Testis (tissue), 3 donors: ENCODE results near the gene SLC26A9. TPM values are rescaled to one million over a fixed set of nuclear protein-coding genes. Genes with fewer than 3 reads are reported as not detected.

Experiments used
- DNase-seq: peaks from one replicate; pipeline ENCODE4 v3.0.0-alpha.2; 2019
- H3K27ac ChIP-seq, 2 donors: fragments of 200-600 bp; sonication (generic); one replicate each; pipeline ENCODE4 v1.5.1; 2019
- H3K27me3 ChIP-seq: fragments of 200-600 bp; sonication (generic); one replicate; pipeline ENCODE4 v1.5.1; 2019
- H3K36me3 ChIP-seq: fragments of 200-600 bp; sonication (generic); one replicate; pipeline ENCODE4 v1.5.1; 2017; ENCODE audit warnings: low read depth; ENCODE audit errors: missing control alignments
- H3K4me1 ChIP-seq: fragments of 200-600 bp; sonication (generic); one replicate; pipeline ENCODE4 v1.5.1; 2019
- H3K4me3 ChIP-seq, 2 donors: fragments of 200-600 bp; sonication (generic); one replicate each; pipeline ENCODE4 v1.5.1; 2017 to 2019
- H3K9me3 ChIP-seq: fragments of 200-600 bp; sonication (generic); one replicate; pipeline ENCODE4 v1.5.1; 2017
- CTCF ChIP-seq, 3 experiments: fragments of 450-650 bp in 2 of 3; fragments of 200-600 bp in 1 of 3; sonication (generic) in 1 of 3; IDR thresholded peaks; one replicate each; pipeline ENCODE4 v1.5.1; 2016 to 2019; ENCODE audit warnings: antibody characterized with exemption in 3 of 3, mild to moderate bottlenecking in 2 of 3, moderate library complexity in 1 of 3
- POLR2A ChIP-seq: fragments of 450-650 bp; IDR thresholded peaks from one replicate; pipeline ENCODE4 v1.6.1; 2017; ENCODE audit warnings: antibody characterized with exemption, mild to moderate bottlenecking, moderate library complexity
- WGBS, 2 donors: methylation state at CpG; one replicate each; pipeline ENCODE4 v1.1.5; 2018; 5-methylcytosine and 5-hydroxymethylcytosine counted together
- intact Hi-C: fragments of 100-400 bp; cut with DNase I; formaldehyde crosslinking; loops from one replicate; pipeline ENCODE4 v1.15.1; 2023; ENCODE audit warnings: low total_unique reads
- polyA plus RNA-seq: library from polyadenylated mRNA; stranded (reverse); fragments of 350-450 nt; fragmentation: Illumina TruSeq; extraction: RNeasy Lipid Tissue Mini Kit (QIAGEN cat#74804); gene quantifications from one replicate; pipeline ENCODE4 v1.2.3, GENCODE V29; 2014; ENCODE audit warnings: low read depth, low replicate concordance; ENCODE audit not compliant: insufficient read depth
- total RNA-seq, 2 donors: library from RNA; depleted of rRNA; stranded (reverse); fragments of >200 nt; gene quantifications; one replicate each; pipeline ENCODE4 v1.2.3, GENCODE V29; 2016

SLC26A9 gene
- total and polyA plus RNA-seq, 3 donors from 2014 or later, result 0.24 to 0.43 (median 0.26) TPM

- no peaks in the 10 kb centered on the region for H3K9me3 ChIP-seq
- peaks cover 7% of the 10 kb centered on the region for H3K4me1 ChIP-seq
- TF ChIP-seq POLR2A (no peak), CTCF (IDR thresholded peaks at IDR 0.05) (no peak)
- H3K27ac ChIP-seq, result no peak overlapping the region
- no peak for DNase-seq
- intact Hi-C loops, result no loop called here
- H3K36me3 ChIP-seq, result no peaks in the 10 kb centered on the region
- 86 to 100% methylated on average over 1 of the region's 1 CpG for WGBS, 2 donors
- H3K27me3 ChIP-seq, result no peaks in the 10 kb centered on the region
- no peak overlapping the region for H3K4me3 ChIP-seq
Observed at GRCh38 chr1:205949753-205950152, 6.5 kb upstream of the SLC26A9 start.

DNA sequence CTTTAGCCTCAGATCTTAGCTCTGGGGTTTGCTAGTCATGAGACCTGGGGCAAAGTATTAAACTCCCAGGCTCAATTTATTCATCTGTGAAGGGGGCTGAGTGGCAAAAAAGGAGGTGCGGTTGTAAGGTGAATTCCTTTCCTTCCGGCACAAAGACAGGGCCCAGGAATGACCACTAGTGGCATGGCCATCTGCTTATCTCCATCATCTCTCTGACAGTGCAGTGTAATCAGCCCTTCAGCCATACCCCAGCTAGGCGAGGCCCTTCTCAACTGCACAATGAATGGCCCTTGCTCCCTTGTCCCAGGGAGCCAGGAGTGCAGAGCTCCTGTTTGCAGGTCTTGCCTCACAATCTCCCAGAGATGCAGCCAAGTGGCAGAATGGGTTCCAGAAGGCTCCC lies 5.6 kb upstream of the SLC26A9 start:
- TF ChIP-seq CTCF (IDR thresholded peaks at IDR 0.05) (no peak), POLR2A (no peak)
- no peak for DNase-seq

GRCh38 chr1:205948039-205948438 lies 4.8 kb upstream of the SLC26A9 start:
- H3K4me3 ChIP-seq, result no peak overlapping the region

More for the DNA sequence above, 5.6 kb upstream of the SLC26A9 start:
- Histone ChIP-seq H3K4me1 (peaks cover 7% of the 10 kb centered on the region), H3K4me3 (no peak overlapping the region), H3K36me3 (no peaks in the 10 kb centered on the region), H3K9me3 (no peaks in the 10 kb centered on the region), H3K27me3 (no peaks in the 10 kb centered on the region), H3K27ac (no peak overlapping the region)
- WGBS, 2 donors, result 95% methylated on average over 3 of the region's 3 CpGs; no CpG with 5 or more reads in 1 of the 2 donors
- intact Hi-C loops, result no loop called here

GRCh38 chr1:205947024-205947423 lies 3.8 kb upstream of the SLC26A9 start:
- no peaks in the 10 kb centered on the region for H3K36me3 ChIP-seq
- intact Hi-C loops, result no loop called here
- no peak overlapping the region for H3K4me3 ChIP-seq
- H3K4me1 ChIP-seq, result peaks cover 7% of the 10 kb centered on the region
- H3K27me3 ChIP-seq, result no peaks in the 10 kb centered on the region
- DNase-seq, result no peak
- TF ChIP-seq POLR2A (no peak), CTCF (IDR thresholded peaks at IDR 0.05) (no peak)
- whole genome bisulfite sequencing, 2 donors, result 81 to 88% methylated on average over 3 to 4 of the region's 4 CpGs
- no peak overlapping the region for H3K27ac ChIP-seq
- H3K9me3 ChIP-seq, result no peaks in the 10 kb centered on the region

More at GRCh38 chr1:205948039-205948438, 4.8 kb upstream of the SLC26A9 start:
- TF ChIP-seq CTCF (IDR thresholded peaks at IDR 0.05), result no peak
- no peak for TF ChIP-seq POLR2A
- Histone ChIP-seq H3K4me1 (peaks cover 7% of the 10 kb centered on the region), H3K36me3 (no peaks in the 10 kb centered on the region), H3K9me3 (no peaks in the 10 kb centered on the region), H3K27me3 (no peaks in the 10 kb centered on the region), H3K27ac (no peak overlapping the region)
- 90 to 92% methylated on average over 4 of the region's 4 CpGs for WGBS, 2 donors
- DNase-seq, result no peak
- intact Hi-C loops, result no loop called here

DNA sequence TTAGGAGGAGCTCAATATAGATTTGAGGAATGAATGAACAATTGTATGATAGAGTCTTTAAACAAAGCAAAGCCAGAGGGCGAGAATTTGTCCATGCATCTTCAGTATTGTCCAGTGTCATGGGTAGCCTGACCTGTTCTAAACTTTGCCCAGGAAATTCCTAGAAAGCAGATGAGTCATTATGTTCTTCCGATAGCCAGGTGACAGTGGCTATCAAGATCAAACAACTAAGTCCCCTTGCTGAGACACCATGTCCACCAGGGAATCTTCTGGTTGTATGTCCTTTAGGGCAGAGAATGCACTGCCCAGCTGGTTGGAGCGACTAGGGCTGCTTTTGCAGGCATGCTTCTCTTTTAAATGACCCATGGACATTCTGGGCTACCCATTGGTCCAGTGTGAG lies 1.8 kb upstream of the SLC26A9 start:
- WGBS, 2 donors, result 73 to 89% methylated on average over 3 of the region's 3 CpGs
- no peaks in the 10 kb centered on the region for H3K9me3 ChIP-seq

More for the DNA sequence above, 1.8 kb upstream of the SLC26A9 start:
- intact Hi-C loops, result no loop called here
- H3K27ac ChIP-seq, result no peak overlapping the region
- DNase-seq, result no peak
- H3K27me3 ChIP-seq, result no peaks in the 10 kb centered on the region
- no peaks in the 10 kb centered on the region for H3K36me3 ChIP-seq
- peaks cover 4% of the 10 kb centered on the region for H3K4me1 ChIP-seq
- H3K4me3 ChIP-seq, result no peak overlapping the region
- no peak for TF ChIP-seq POLR2A
- TF ChIP-seq CTCF (IDR thresholded peaks at IDR 0.05), result no peak
